ENCODE data around the gene ZBTB32.

The ZBTB32 gene

DNA sequence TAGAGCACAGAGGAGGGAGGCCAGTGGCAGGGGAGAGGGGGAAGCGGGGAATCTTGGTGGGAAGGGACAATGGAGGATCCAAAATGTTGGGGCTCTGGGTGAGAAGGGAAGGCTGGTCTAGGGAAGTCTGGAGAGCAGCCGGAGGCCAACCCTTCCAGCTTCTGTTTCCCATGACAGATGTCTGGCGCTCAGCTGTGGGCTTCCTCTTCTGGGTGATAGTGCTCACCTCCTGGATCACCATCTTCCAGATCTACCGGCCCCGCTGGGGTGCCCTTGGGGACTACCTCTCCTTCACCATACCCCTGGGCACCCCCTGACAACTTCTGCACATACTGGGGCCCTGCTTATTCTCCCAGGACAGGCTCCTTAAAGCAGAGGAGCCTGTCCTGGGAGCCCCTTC is 42.2 kb downstream of the ZBTB32 start:
- Histone ChIP-seq H4K91ac (ENCODE audit: low read length) (no peak overlapping the region), H2AK5ac (ENCODE audit: low read length, severe bottlenecking) (peak overlapping the region; percentile 76), H3K23ac (ENCODE audit: low read length in 2 of 2) (no peak overlapping the region), H3K4me1 (ENCODE audit: control insufficient read depth, insufficient read depth, low read depth, low read length) (peaks cover 22% of the 10 kb centered on the region), H2BK12ac (ENCODE audit: low read length in 2 of 2) (no peak overlapping the region), H4K8ac (ENCODE audit: low read length) (no peak overlapping the region), H2BK120ac (ENCODE audit: low read depth, low read length) (no peak overlapping the region), H2BK15ac (ENCODE audit: low read depth, poor library complexity, severe bottlenecking) (no peak overlapping the region), H3K14ac (ENCODE audit: low read length in 2 of 2) (no peak overlapping the region), H2BK5ac (ENCODE audit: low read depth, low read length, poor library complexity, severe bottlenecking) (no peak overlapping the region), H3K9me3 (ENCODE audit: control insufficient read depth, low read length) (no peaks in the 10 kb centered on the region), H3K18ac (ENCODE audit: low read depth in 1 of 2, low read length in 2 of 2) (no peak overlapping the region), H3K27ac (ENCODE audit: low read length, poor library complexity, severe bottlenecking) (no peak overlapping the region), H3K27me3 (ENCODE audit: control insufficient read depth in 1 of 2, insufficient read depth in 1 of 2, low read length in 2 of 2) (no peaks in the 10 kb centered on the region), H3K9ac (ENCODE audit: low read length) (peak overlapping the region; percentile 99), H3K4ac (ENCODE audit: low read depth in 1 of 2, low read length in 2 of 2) (no peak overlapping the region), H3K36me3 (ENCODE audit: control insufficient read depth in 1 of 2, insufficient read depth in 2 of 2, low read depth in 1 of 2, low read length in 2 of 2) (peaks cover 16 to 24% of the 10 kb centered on the region in 2 experiments), H3K4me3 (ENCODE audit: insufficient read depth in 1 of 2, low read depth in 1 of 2, low read length in 2 of 2) (peak overlapping the region; percentile 30 to 96), H3K79me1 (replicated peaks; ENCODE audit: low read length, poor library complexity, severe bottlenecking) (peaks cover 40% of the 10 kb centered on the region), H2AFZ (ENCODE audit: low read depth, low read length) (no peak overlapping the region), H3K4me2 (ENCODE audit: low read length, poor library complexity, severe bottlenecking) (peak overlapping the region; percentile 76)
- WGBS = 97% methylated on average over 5 of the region's 5 CpGs
- no peak for DNase-seq

DNA sequence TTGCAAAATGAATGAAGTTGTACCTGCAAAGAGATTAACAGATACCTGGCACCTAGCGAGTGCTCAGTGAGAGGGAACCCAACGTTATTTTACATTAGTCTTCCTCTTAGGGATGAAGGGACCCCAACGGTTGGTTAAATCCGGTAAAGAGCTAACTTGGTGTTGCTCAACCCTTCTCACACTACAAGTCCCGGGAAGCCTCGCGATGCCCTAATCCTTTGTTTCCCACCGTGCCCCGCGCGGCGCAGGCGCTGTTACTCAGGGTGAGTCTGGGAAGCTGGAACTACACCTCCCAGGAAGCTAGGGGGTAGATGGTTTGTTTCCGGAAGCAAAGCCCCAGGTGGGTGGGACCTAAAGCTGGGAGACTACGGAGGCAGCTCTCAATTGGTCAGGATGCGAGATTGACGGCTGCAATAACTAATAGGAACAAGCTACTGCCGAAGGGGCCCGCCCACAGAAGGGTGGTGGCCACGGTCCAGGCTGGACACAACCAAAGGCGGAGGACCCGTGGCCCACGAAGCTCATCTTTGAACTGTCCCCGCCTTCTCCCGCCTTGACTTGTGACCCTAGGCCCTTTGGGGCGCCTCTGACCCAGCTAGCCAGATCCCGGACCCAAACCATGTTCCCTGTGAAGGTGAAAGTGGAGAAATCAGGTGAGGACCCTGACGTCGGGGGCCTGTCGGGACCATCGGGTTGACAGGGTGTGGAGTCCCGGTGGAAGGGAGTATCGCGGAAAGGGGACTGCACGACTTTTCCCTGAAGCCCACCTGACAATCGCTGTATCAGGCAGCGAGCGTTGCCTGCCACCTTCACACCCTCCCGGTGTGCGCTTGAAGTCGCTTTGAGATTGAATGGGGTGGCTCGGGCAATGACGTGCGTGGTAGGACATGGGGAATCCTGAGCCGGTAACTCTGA is 44.0 kb downstream of the ZBTB32 start, which contains the start of gene LIN37:
Gene LIN37 (plus strand): TSS at position 471 of the 915 bp plus-strand sequence. CDS start 149 bp downstream, at position 620.
- Histone ChIP-seq H3K4me2 (ENCODE audit: low read length, poor library complexity, severe bottlenecking) (peak within 1 kb of the TSS; percentile 62), H3K14ac (ENCODE audit: low read length in 2 of 2) (peak within 1 kb of the TSS in 1 of 2 experiments; percentile 50), H2BK15ac (ENCODE audit: low read depth, poor library complexity, severe bottlenecking) (no peak within 1 kb of the TSS), H3K4me1 (ENCODE audit: control insufficient read depth, insufficient read depth, low read depth, low read length) (peaks cover 22% of the 10 kb centered on the region), H3K9ac (ENCODE audit: low read length) (peak within 1 kb of the TSS; percentile 99), H2BK120ac (ENCODE audit: low read depth, low read length) (no peak within 1 kb of the TSS), H2AK5ac (ENCODE audit: low read length, severe bottlenecking) (peak within 1 kb of the TSS; percentile 4), H3K4me3 (ENCODE audit: insufficient read depth in 1 of 2, low read depth in 1 of 2, low read length in 2 of 2) (peak within 1 kb of the TSS; percentile 84 to 99), H3K9me3 (ENCODE audit: control insufficient read depth, low read length) (no peaks in the 10 kb centered on the region), H3K27ac (ENCODE audit: low read length, poor library complexity, severe bottlenecking) (no peak within 1 kb of the TSS), H2BK5ac (ENCODE audit: low read depth, low read length, poor library complexity, severe bottlenecking) (no peak within 1 kb of the TSS), H3K18ac (ENCODE audit: low read depth in 1 of 2, low read length in 2 of 2) (peak within 1 kb of the TSS; percentile 7 to 67), H3K79me1 (replicated peaks; ENCODE audit: low read length, poor library complexity, severe bottlenecking) (peaks cover 49% of the 10 kb centered on the region), H4K91ac (ENCODE audit: low read length) (no peak within 1 kb of the TSS), H4K8ac (ENCODE audit: low read length) (no peak within 1 kb of the TSS), H3K23ac (ENCODE audit: low read length in 2 of 2) (peak within 1 kb of the TSS in 1 of 2 experiments; percentile 24), H3K27me3 (ENCODE audit: control insufficient read depth in 1 of 2, insufficient read depth in 1 of 2, low read length in 2 of 2) (no peaks in the 10 kb centered on the region), H3K36me3 (ENCODE audit: control insufficient read depth in 1 of 2, insufficient read depth in 2 of 2, low read depth in 1 of 2, low read length in 2 of 2) (peaks cover 24 to 31% of the 10 kb centered on the region in 2 experiments), H2BK12ac (ENCODE audit: low read length in 2 of 2) (no peak within 1 kb of the TSS), H2AFZ (ENCODE audit: low read depth, low read length) (peak within 1 kb of the TSS; percentile 77), H3K4ac (ENCODE audit: low read depth in 1 of 2, low read length in 2 of 2) (peak within 1 kb of the TSS; percentile 35 to 62)
- peak; percentile 100 for DNase-seq
- WGBS = under 1% methylated on average over 35 of the region's 45 CpGs

DNA sequence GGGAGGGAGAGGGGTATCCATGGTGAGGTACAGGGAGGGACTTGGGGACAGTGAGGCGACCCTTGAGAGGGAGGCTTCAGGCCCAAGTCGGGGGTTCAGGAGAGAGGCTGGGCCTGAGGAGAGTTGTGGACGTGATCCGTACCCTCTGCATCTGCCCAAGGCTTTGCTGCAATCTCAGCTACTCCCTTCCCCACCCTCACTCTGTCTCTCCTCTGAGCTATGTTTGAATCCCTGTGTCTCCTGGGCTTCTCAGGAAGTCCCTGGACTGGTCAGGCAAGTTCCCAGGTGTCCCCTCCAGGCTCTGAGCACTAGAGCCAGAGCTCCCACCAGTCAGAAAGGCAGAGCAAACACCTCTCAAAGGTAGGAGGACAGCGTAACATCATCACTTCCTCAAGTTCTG is 45.8 kb downstream of the ZBTB32 start:
- Histone ChIP-seq H3K9ac (ENCODE audit: low read length) (peak overlapping the region; percentile 99), H2BK15ac (ENCODE audit: low read depth, poor library complexity, severe bottlenecking) (no peak overlapping the region), H3K4me1 (ENCODE audit: control insufficient read depth, insufficient read depth, low read depth, low read length) (peaks cover 14% of the 10 kb centered on the region), H3K79me1 (replicated peaks; ENCODE audit: low read length, poor library complexity, severe bottlenecking) (peaks cover 43% of the 10 kb centered on the region), H4K91ac (ENCODE audit: low read length) (no peak overlapping the region), H2AFZ (ENCODE audit: low read depth, low read length) (no peak overlapping the region), H3K4me2 (ENCODE audit: low read length, poor library complexity, severe bottlenecking) (no peak overlapping the region), H2BK12ac (ENCODE audit: low read length in 2 of 2) (peak overlapping the region in 1 of 2 experiments; percentile 23), H2BK120ac (ENCODE audit: low read depth, low read length) (no peak overlapping the region), H2BK5ac (ENCODE audit: low read depth, low read length, poor library complexity, severe bottlenecking) (no peak overlapping the region), H3K14ac (ENCODE audit: low read length in 2 of 2) (no peak overlapping the region), H3K27ac (ENCODE audit: low read length, poor library complexity, severe bottlenecking) (no peak overlapping the region), H2AK5ac (ENCODE audit: low read length, severe bottlenecking) (no peak overlapping the region), H3K4ac (ENCODE audit: low read depth in 1 of 2, low read length in 2 of 2) (no peak overlapping the region), H3K23ac (ENCODE audit: low read length in 2 of 2) (no peak overlapping the region), H3K18ac (ENCODE audit: low read depth in 1 of 2, low read length in 2 of 2) (no peak overlapping the region), H4K8ac (ENCODE audit: low read length) (no peak overlapping the region), H3K36me3 (ENCODE audit: control insufficient read depth in 1 of 2, insufficient read depth in 2 of 2, low read depth in 1 of 2, low read length in 2 of 2) (peaks cover 37% of the 10 kb centered on the region in 2 experiments), H3K27me3 (ENCODE audit: control insufficient read depth in 1 of 2, insufficient read depth in 1 of 2, low read length in 2 of 2) (no peaks in the 10 kb centered on the region), H3K4me3 (ENCODE audit: insufficient read depth in 1 of 2, low read depth in 1 of 2, low read length in 2 of 2) (peak overlapping the region in 1 of 2 experiments; percentile 41), H3K9me3 (ENCODE audit: control insufficient read depth, low read length) (no peaks in the 10 kb centered on the region)
- WGBS = 85% methylated on average over 4 of the region's 5 CpGs
- no peak for DNase-seq

Measured in mesenchymal stem cell (in vitro differentiated cells and primary cell).